SIG-M5 (cell line): ENCODE results near the gene ST8SIA6.

Experiments
- DNase-seq: peaks from one replicate; lab custom pipeline; 2025; lab: John Stamatoyannopoulos, UW

The ST8SIA6 gene

DNA sequence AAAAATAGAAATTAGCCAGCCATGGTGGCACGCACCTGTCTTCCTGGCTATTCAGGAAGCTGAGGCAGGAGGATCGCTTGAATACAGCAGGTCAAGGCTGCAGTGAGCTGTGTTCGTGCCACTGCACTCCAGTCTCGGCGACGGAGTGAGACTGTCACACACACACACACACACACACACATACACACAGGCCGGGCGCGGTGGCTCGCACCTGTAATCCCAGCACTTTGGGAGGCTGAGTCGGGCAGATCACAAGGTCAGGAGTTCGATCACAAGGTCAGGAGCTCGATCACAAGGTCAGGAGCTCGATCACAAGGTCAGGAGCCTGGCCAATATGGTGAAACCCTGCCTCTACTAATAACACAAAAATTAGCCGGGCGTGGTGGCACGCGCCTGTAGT, 68.4 kb downstream of the ST8SIA6 start:
- no peak for DNase-seq

- no peak for DNase-seq
Observed at GRCh38 chr10:17385066-17385465, 69.3 kb downstream of the ST8SIA6 start.

DNA sequence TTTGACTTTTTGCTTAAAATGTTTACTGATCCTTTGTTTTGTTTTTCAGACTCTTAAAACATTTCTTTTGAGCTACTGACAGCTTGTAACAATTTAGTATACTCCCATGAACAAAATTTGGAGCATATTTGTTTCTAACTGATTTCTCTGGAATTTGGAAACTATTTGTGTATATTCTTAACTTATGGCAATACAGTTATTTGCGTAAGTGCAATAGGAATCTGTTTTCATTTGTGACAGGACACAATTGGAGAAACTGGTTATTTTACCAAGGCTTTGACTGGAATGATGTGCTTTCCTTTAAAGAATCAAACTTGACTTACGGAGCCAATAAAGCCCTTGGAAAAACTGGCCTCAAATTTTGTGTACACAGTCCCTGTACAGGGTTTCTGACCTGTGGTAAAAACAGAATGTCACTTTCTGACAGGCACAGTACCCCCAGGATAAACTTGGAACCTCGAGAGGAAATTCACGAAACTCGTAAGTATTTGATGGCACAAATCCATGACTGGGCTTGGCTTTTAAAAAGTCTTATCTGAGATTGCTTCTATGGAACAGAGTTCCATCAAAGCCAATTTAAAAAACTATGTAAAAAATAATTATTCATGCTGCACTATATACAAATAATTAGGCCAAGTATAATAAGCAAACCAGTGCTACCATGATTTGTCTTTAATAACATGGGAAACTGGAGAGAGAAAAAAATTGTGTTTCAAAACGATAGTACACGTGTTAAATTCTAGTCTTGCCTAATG, 70.4 kb downstream of the ST8SIA6 start:
- DNase-seq, result no peak

GRCh38 chr10:17381502-17382142, 72.8 kb downstream of the ST8SIA6 start:
- no peak for DNase-seq

DNA sequence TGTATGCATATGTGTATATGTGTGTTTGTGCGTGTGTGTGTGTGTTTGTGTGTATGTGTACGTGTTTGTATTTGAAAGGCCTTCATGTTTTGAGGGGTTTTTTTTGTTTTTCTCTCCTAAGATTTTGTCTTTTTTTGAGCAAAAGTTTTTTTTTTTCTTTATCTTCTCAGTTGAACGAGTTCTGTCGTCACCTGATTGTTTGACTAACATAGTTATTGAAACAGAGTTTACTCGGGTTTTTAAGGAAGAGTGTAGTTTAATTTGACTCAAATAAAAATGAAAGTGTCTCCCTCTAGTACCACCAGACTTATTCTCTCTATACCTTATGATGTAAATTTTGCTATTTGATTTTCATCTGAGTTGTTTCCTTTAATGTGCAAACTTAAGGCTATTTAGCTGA, 73.5 kb downstream of the ST8SIA6 start:
- DNase-seq, result no peak

GRCh38 chr10:17380016-17380415, 74.4 kb downstream of the ST8SIA6 start:
- no peak for DNase-seq

DNA sequence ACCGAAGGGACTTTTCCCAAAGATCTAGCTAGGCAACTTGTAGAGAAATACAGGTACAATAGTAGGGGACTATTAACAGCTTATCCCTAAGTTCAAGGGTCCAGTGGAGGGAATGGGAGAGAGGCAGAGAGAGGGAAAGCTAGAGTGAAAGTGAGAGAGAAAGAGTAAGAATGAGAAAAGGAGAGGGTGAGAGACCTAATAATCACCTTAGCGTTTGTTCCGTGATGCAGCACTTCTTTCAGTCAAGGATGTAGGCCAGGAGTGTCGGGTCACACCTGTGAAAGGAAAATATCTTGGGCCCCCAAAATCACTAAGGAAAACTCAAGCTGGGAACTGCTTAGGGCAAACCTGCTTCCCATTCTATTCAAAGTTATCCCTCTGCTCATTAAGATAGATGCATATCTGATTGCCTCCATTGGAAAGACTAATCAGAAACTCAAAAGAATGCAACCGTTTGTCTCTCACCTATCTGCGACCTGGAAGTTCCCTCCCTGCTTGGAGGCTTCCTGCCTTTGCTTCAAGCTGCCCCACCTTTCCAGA, 75.2 kb downstream of the ST8SIA6 start:
- no peak for DNase-seq

DNA sequence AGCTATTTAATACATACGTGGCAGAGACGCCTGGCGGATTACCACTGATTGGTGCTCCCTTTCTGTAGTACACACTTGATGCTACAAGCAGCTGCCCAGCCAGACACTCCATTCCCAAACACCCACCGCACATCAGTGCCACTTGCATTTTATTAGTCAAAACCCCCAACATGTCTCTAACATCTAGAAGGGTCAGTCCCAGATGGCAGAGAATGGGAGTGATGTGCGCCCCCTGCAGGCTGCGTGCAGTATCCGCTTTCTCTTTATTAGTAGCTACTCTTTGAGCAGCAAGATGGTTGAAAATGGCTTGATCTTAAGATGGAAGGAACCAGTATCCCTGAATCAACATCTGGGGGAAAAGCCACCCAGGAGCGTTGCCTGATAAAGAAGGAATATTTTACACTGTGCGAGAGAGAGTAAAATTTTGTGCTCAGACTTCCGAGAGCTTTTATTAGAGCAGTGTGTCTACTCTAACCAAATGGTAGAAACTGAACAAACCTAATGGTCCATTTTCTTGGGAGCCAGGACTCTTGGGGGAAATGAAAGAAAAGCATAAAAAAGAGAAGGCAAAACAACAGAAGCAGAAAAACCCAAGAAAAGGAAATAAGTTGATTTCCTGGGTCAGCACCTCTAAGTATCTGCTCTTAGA, 78.3 kb downstream of the ST8SIA6 start:
- no peak for DNase-seq

- DNase-seq, result no peak
Observed at GRCh38 chr10:17368708-17369272, 85.6 kb downstream of the ST8SIA6 start.

DNA sequence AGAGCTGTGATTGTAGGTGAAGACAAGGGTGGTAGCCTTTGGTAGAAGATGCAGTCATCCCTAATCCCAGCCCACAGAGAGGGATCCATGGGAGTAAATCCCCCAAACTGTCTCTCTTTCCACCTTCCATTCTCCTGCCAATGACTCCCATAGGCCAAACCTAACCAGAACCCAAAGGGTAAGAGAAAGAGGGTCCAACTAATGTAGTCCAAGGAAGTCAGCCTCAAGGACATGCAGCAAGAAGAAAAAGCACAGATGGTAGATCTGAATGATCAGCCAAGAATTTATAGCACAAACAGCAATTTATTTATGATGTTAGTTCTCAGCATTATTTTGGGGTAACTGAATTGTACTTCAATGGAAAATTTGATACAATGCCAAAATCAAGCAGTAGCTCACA, 87.7 kb downstream of the ST8SIA6 start:
- no peak for DNase-seq

- DNase-seq, result no peak
Observed at GRCh38 chr10:17365402-17365801, 89.0 kb downstream of the ST8SIA6 start.

DNA sequence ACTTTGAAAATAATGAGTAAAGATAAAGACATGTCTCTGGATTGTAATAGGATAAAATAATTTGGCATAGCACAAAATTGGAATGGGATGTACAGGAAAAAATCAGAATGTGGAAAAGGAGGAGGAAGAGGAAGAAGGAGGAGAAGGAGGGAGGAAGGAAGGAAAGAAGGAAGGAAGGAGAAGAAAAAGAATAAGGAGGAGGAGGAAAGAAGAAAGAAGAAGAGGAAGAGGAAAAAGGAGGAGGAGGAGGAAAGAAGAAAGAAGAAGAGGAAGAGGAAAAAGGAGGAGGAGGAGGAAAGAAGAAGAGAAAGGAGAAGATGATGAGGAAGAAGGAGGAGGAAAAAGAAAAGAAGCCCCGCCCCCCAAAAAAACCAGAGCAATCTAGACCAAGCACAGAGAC, 95.9 kb downstream of the ST8SIA6 start:
- no peak for DNase-seq

- no peak for DNase-seq
Observed at GRCh38 chr10:17357781-17358180, 96.6 kb downstream of the ST8SIA6 start.

GRCh38 chr10:17356820-17357219, 97.6 kb downstream of the ST8SIA6 start:
- DNase-seq, result no peak

GRCh38 chr10:17354781-17355180, 99.6 kb downstream of the ST8SIA6 start:
- no peak for DNase-seq

DNA sequence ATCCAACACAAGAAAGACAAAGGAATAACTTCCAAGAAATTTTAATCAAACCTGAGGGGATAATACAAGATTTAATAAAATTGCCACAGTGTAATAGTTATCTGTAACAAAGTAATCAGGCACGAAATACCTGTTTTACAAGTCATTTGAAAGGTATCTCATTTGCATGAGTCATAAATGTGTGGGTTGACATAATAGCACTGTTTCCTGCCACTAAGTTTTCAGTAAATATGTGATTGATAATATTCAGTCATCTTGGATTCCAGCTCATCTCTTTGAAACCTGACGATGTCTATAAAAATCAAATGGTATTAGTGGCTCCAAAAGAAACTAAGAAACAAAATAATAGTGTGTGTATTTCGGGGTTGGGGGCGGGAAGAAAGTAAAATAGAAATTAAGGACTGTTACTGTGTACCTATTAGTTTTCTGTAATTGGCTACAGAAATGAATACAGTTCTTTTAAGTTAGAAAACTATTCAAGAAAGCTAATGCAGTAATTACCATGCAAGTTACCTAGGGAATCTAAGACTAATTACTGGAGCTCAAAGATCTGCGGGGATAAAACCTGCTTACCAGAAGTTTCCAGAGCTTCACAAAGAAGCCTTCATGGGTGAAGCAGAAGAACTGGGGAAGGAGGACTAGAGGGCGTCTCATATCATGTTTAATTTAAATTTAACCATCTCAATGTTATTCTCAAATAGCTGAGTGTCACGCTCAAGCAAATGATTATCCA, 100.7 kb downstream of the ST8SIA6 start:
- no peak for DNase-seq

- DNase-seq, result no peak
Observed at GRCh38 chr10:17352583-17352982, 101.8 kb downstream of the ST8SIA6 start.

GRCh38 chr10:17351506-17351905, 102.9 kb downstream of the ST8SIA6 start:
- no peak for DNase-seq

DNA sequence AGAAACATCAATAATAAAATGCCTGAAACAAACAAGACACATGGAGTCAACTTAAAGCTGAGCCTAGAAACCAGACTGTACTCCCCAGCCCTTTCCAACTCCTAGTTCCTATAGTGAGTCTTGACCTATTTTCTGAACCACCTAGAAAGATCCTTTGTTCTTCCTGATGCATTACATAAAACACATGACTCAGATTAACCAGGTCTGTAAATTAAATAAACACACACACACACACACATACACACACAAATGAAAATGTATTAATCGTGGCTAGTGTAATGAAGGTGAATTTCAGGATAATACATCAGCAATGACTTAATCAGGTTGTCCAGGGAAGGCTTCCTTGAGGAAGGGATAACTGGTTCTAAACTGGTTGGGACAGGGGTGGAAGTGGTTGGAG, 104.7 kb downstream of the ST8SIA6 start:
- DNase-seq, result no peak

DNA sequence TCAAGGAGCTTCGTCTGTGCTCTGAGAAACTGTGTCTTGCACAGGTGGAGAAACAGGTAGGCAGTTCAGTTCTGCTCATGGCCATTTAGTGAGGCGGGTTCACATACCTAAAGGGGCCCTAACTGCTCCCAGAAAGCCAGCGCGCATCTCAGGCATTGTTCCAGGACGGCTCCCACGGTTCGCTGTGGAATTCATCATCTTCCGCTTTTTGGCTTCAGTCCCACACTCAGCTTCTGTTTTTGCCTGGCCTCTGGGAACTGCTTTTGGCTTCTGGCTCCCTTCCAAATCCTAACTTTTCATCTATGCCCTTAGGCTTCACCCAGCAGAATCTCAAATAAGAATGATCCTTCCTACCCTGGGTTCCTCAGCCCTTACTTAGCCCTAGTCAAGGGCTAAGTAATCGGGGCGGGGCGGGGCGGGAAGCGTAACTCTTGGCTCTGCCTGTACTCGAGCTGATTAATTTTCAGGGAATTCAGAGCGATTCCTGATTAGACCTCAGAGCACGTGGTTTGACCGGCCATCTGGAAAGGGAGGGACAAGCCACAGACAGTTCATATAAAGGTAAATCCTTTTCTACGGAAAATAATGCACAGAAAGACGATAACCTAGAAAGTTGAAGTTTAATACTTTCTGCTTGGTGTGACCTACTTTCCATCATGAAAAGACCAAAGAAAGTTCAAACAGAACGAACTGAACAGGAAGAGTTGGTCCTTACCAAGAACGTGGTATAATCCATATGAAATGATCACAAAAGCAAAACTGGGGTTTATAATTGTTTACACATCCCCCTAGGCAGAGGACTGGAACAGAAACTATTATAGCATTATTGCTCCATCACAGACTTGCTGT, 105.7 kb downstream of the ST8SIA6 start:
- no peak for DNase-seq

GRCh38 chr10:17348011-17348500, 106.3 kb downstream of the ST8SIA6 start:
- DNase-seq, result no peak
